C4-2B (cell line): ENCODE data around the gene IFI6.

Experiments
- H3K27ac ChIP-seq: fragments of 450-650 bp; 2 replicates; pipeline ENCODE4 v1.5.1; 2017
- ZFX ChIP-seq: fragments of 450-650 bp; IDR thresholded peaks from 2 replicates; pipeline ENCODE4 v1.6.1; 2017
- TF ChIP-seq, protein P1 (sequence below): fragments of 450-650 bp; conservative IDR thresholded peaks from 2 replicates; pipeline ENCODE4 v1.5.1; 2017; ENCODE audit warnings: mild to moderate bottlenecking

The IFI6 gene

DNA sequence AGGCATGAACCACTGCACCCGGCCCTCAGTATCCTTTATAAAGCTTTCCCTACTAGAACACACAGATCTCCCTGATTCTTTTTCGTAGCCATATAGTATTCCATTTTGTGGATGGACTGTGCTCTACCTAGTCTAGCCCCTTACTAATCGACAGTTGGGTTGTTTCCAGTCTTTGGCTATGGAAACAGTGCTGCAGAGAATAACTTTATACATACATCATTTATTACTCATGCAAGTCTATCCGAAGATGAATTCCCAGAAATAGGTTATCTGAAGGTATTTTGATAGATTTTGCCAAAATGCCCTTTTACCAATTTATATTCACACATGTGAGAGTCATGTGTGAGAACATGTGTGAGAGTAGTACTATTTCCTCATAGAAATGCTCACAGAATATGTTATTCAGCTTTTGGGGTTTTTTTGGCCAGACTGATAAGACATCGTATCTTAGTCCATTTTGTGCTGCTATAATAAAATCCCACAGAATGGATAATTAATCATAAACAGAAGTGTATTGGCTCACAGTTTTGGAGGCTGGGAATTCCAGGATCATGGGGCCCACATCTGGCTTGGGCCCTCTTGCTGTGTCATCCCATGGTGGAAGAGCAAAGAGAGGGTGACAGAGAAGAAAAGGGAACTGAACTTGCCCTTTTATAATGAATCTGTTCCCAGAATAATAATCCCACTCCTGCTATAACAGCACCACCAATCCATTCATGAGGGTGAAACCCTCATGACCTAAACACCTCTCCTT, 19.7 kb downstream of the IFI6 start:
- no peak overlapping the region for H3K27ac ChIP-seq
- TF ChIP-seq ZFX, result no peak
- TF ChIP-seq, protein P1, sequence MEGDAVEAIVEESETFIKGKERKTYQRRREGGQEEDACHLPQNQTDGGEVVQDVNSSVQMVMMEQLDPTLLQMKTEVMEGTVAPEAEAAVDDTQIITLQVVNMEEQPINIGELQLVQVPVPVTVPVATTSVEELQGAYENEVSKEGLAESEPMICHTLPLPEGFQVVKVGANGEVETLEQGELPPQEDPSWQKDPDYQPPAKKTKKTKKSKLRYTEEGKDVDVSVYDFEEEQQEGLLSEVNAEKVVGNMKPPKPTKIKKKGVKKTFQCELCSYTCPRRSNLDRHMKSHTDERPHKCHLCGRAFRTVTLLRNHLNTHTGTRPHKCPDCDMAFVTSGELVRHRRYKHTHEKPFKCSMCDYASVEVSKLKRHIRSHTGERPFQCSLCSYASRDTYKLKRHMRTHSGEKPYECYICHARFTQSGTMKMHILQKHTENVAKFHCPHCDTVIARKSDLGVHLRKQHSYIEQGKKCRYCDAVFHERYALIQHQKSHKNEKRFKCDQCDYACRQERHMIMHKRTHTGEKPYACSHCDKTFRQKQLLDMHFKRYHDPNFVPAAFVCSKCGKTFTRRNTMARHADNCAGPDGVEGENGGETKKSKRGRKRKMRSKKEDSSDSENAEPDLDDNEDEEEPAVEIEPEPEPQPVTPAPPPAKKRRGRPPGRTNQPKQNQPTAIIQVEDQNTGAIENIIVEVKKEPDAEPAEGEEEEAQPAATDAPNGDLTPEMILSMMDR, result no peak

DNA sequence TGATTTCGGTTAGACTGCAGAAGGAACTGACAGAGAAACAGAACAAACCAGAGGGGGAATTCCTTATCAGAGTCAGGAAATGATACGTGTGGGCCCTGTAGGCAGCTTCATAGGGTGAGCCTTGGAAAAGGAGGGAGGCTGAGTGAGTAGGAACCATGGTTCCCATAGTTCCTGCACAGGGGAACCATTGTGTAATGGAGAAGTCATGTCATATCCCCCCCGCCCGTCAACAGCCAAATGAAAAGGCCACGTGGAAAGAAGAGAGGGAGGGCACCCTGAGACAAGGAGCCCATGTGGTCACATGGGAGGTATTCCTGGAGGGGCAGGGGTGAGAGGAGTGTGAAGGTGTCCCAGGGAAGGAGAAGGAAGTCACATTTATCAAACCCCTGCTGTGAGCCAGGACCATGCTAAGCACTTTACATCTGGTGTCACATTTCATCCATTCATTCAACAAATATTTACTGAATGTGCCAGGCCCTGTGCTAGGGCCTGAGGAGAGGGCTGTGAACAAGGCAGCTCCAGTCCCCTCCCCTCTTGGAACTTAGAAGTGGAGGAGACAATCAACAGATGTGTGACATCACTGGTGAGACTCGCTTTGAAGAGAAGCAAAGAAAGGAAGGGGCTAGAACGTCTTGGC, 21.3 kb downstream of the IFI6 start:
- H3K27ac ChIP-seq, result peak overlapping the region; percentile 25
- TF ChIP-seq, protein P1, result no peak

DNA sequence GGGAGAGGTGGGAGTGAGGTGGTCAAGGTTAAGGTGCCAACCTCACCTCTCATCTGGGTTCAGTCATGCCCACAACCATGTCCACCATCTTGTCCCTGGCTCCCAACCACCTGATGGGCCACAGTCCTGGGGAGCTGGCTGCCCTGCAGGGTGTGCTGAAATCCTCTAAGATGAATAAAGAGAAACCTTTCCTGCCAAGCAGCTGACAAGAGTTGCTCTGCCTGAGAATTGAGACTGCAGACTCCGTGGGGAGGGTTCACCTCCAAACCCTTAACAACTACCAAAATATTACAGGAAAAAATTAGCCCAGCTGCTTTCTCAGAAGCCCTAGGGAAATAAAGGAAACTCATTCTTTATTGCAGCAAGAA, 21.8 kb downstream of the IFI6 start:
- TF ChIP-seq ZFX, result no peak
- TF ChIP-seq, protein P1, result no peak
- H3K27ac ChIP-seq, result peak overlapping the region; percentile 25

DNA sequence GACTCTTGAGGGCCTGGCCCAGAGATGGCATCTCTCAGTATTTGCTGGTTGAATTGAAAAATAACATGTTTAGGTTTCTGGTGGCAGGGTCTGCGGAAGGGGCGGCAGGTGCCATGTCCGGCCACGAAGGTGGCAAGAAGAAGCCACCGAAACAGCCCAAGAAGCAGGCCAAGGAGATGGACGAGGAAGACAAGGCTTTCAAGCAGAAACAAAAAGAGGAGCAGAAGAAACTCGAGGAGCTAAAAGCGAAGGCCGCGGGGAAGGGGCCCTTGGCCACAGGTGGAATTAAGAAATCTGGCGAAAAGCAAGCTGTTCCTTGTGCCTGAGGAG, 22.7 kb downstream of the IFI6 start:
- TF ChIP-seq, protein P1, result no peak
- no peak for TF ChIP-seq ZFX
- H3K27ac ChIP-seq, result no peak overlapping the region

DNA sequence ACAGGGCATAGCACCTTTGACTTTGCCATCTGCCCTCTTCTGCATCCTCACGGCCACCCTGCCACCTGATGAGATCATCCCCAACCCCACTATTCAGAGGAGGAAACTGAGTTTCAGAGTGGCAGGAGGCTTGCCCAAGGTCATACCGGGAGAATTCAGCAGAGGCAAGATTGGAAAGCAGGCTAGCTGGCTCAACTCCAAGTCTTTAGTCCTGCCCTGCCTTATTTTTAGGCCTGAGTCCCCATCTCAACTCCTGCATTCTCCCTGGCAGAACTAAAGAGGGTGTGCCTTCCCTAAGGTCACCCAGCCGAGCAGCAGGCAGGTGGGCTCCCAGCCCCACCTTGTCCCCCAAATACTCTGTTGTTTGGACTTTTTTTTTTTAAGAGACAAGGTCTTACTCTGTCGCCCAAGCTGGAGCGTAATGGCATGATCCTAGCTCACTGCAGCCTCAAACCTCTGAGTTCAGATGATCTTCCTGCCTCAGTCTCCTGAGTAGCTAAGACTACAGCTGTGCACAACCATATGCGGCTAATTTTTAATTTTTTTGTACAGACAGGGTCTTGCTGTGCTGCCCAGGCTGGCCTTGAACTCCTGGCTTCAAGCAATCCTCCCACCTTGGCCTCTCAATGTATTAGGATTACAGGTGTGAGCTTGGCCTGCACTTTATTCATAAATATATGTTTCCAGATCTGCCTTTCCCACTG, 23.2 kb downstream of the IFI6 start:
- TF ChIP-seq, protein P1, result no peak
- no peak for TF ChIP-seq ZFX
- H3K27ac ChIP-seq, result no peak overlapping the region

DNA sequence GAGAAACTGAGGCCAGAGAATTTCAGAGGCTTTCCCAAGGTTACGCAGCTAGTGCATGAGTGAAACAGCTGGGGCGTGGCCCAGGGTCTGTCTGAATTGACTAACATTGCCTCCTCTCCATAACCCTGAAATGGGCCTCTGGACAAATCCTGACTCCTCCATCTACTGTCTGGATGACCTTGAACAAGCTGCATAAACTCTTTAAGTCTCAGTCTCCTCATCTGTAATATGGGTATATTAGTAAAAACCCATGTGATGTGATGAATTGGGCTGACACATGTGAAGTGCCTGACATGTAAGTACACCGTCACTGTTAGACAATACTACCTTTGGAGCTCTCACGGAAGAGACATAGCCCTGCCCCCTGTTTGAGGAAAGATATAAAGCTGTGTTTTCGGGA, 24.7 kb downstream of the IFI6 start:
- H3K27ac ChIP-seq, result no peak overlapping the region
- TF ChIP-seq ZFX, result no peak
- TF ChIP-seq, protein P1, result no peak

DNA sequence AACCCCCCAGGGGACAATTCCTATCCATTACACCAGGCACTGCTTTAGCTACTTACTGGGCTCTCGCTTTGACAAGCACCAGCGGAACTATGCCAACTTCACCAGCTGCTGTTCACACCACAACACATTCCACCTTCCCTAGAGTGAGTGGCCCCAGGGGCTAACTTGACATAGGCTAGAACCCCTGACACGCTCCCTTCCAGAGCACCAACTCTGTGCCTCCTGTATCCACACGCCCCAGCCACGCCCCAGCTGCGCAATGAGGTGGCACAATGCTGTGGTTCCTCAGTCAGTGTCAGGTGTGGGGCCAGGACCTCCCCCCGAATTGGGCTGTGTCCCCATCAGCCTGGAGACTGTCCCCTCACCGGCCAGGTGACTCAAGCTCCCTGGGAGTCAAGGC, 25.3 kb downstream of the IFI6 start:
- TF ChIP-seq, protein P1, result no peak
- no peak for TF ChIP-seq ZFX
- H3K27ac ChIP-seq, result no peak overlapping the region
